ENCODE data around the gene SLC43A3.
"Not testable (repeated sequence)": the region's sequence is repeated elsewhere in the genome, so short reads cannot be mapped to it uniquely, and the experiment has no call there.

SLC43A3 gene

GRCh38 chr11:57410287-57410686 lies 16.6 kb downstream of the SLC43A3 start:
- no peak for FAIRE-seq
- DNase-seq (ENCODE audit: insufficient read length, low spot score) = no peak
- TF ChIP-seq POLR2A (IDR thresholded peaks at IDR 0.05; ENCODE audit: low read depth, low read length) = no peak

- FAIRE-seq (no peak), DNase-seq (ENCODE audit: insufficient read length, low spot score) (no peak)
- TF ChIP-seq POLR2A (IDR thresholded peaks at IDR 0.05; ENCODE audit: low read depth, low read length) = no peak
These were observed 17.4 kb downstream of the SLC43A3 start for GRCh38 chr11:57409321-57410100.

- no peak for DNase-seq (ENCODE audit: insufficient read length, low spot score)
- no peak for TF ChIP-seq POLR2A (IDR thresholded peaks at IDR 0.05; ENCODE audit: low read depth, low read length)
- FAIRE-seq = no peak
These were observed 18.1 kb downstream of the SLC43A3 start for GRCh38 chr11:57408771-57409170.

GRCh38 chr11:57407941-57408475 lies 18.9 kb downstream of the SLC43A3 start:
- DNase-seq (ENCODE audit: insufficient read length, low spot score) (no peak), FAIRE-seq (no peak)
- no peak for TF ChIP-seq POLR2A (IDR thresholded peaks at IDR 0.05; ENCODE audit: low read depth, low read length)

- no peak for DNase-seq (ENCODE audit: insufficient read length, low spot score)
- FAIRE-seq = no peak
- TF ChIP-seq POLR2A (IDR thresholded peaks at IDR 0.05; ENCODE audit: low read depth, low read length) = no peak
These were observed 19.7 kb downstream of the SLC43A3 start for GRCh38 chr11:57407010-57407920.

- TF ChIP-seq POLR2A (IDR thresholded peaks at IDR 0.05; ENCODE audit: low read depth, low read length) = no peak
- peak; percentile 37 for DNase-seq (ENCODE audit: insufficient read length, low spot score)
- FAIRE-seq = no peak
These were observed 20.5 kb downstream of the SLC43A3 start for GRCh38 chr11:57406337-57406904.

GRCh38 chr11:57405271-57405860 lies 21.6 kb downstream of the SLC43A3 start:
- FAIRE-seq = no peak
- DNase-seq (ENCODE audit: insufficient read length, low spot score) = no peak
- no peak for TF ChIP-seq POLR2A (IDR thresholded peaks at IDR 0.05; ENCODE audit: low read depth, low read length)

- DNase-seq (ENCODE audit: insufficient read length, low spot score) (no peak), FAIRE-seq (no peak)
- no peak for TF ChIP-seq POLR2A (IDR thresholded peaks at IDR 0.05; ENCODE audit: low read depth, low read length)
These were observed 23.1 kb downstream of the SLC43A3 start for GRCh38 chr11:57403802-57404147.

- not testable (repeated sequence) for FAIRE-seq; DNase-seq (ENCODE audit: insufficient read length, low spot score)
These were observed 23.7 kb downstream of the SLC43A3 start for GRCh38 chr11:57403003-57403801.

- FAIRE-seq = no peak
- peak; percentile 28 for DNase-seq (ENCODE audit: insufficient read length, low spot score)
- no peak for TF ChIP-seq POLR2A (IDR thresholded peaks at IDR 0.05; ENCODE audit: low read depth, low read length)
These were observed 24.5 kb downstream of the SLC43A3 start for GRCh38 chr11:57402188-57403002.

- no peak for TF ChIP-seq POLR2A (IDR thresholded peaks at IDR 0.05; ENCODE audit: low read depth, low read length)
- no peak for FAIRE-seq
These were observed 26.8 kb downstream of the SLC43A3 start for GRCh38 chr11:57399972-57400578.

GRCh38 chr11:57399221-57399620 lies 27.7 kb downstream of the SLC43A3 start:
- TF ChIP-seq POLR2A (IDR thresholded peaks at IDR 0.05; ENCODE audit: low read depth, low read length) = no peak
- FAIRE-seq (no peak), DNase-seq (ENCODE audit: insufficient read length, low spot score) (no peak)

More at GRCh38 chr11:57399972-57400578, 26.8 kb downstream of the SLC43A3 start:
- no peak for DNase-seq (ENCODE audit: insufficient read length, low spot score)
